HepG2 (cell line): Measurements from ENCODE around the gene PLCG1. TPM values are rescaled to one million over a fixed set of nuclear protein-coding genes. Genes with fewer than 3 reads are reported as not detected.
A peak's percentile ranks its signal among the peaks of the same experiment; 100 is the strongest.

ENCODE experiments used
- FOXJ3 ChIP-seq: sonication (generic); formaldehyde crosslinking; IDR thresholded peaks from 2 replicates; pipeline ENCODE4 v1.4.0; 2020; ENCODE audit warnings: missing genetic modification reagents, mild to moderate bottlenecking, borderline replicate concordance
- KMT2B ChIP-seq: IDR thresholded peaks from 2 replicates; pipeline ENCODE4 v1.6.1; 2016; ENCODE audit warnings: missing genetic modification reagents, missing compliant biosample characterization
- NFIC ChIP-seq: IDR thresholded peaks from 2 replicates; pipeline ENCODE4 v1.6.1; 2012; ENCODE audit warnings: mild to moderate bottlenecking, low read length, inconsistent platforms
- NFKBIZ ChIP-seq: IDR thresholded peaks from 2 replicates; pipeline ENCODE4 v1.6.1; 2018; ENCODE audit warnings: missing genetic modification reagents, missing compliant biosample characterization
- PAWR ChIP-seq: sonication (generic); formaldehyde crosslinking; IDR thresholded peaks from 2 replicates; pipeline ENCODE4 v1.4.0; 2020; ENCODE audit warnings: missing genetic modification reagents, mild to moderate bottlenecking, borderline replicate concordance
- POLR2AphosphoS5 ChIP-seq: IDR thresholded peaks from 2 replicates; pipeline ENCODE4 v1.6.1; 2012; ENCODE audit warnings: low read depth, low read length
- RNF2 ChIP-seq: fragments of 450-650 bp; conservative IDR thresholded peaks from 2 replicates; pipeline ENCODE4 v1.6.1; 2016; ENCODE audit warnings: low read depth
- STAG1 ChIP-seq: sonication (generic); formaldehyde crosslinking; IDR thresholded peaks from 2 replicates; pipeline ENCODE4 v1.4.0; 2020; ENCODE audit warnings: missing genetic modification reagents
- TBP ChIP-seq: sonication (generic); formaldehyde crosslinking; IDR thresholded peaks from 2 replicates; pipeline ENCODE4 v1.5.0; 2020; ENCODE audit warnings: missing genetic modification reagents
- ZBTB7B ChIP-seq: sonication (generic); formaldehyde crosslinking; IDR thresholded peaks from 2 replicates; pipeline ENCODE4 v1.4.0; 2020; ENCODE audit warnings: missing genetic modification reagents
- ZKSCAN1 ChIP-seq: fragments of 150-350 bp; IDR thresholded peaks from 2 replicates; pipeline ENCODE4 v1.6.1; 2014; ENCODE audit warnings: low read length
- ZNF17 ChIP-seq: sonication (generic); formaldehyde crosslinking; IDR thresholded peaks from 2 replicates; pipeline ENCODE4 v1.5.0; 2020; ENCODE audit warnings: mild to moderate bottlenecking, missing genetic modification reagents
- ZNF20 ChIP-seq: sonication (generic); formaldehyde crosslinking; IDR thresholded peaks from 2 replicates; pipeline ENCODE4 v1.4.0; 2020; ENCODE audit warnings: mild to moderate bottlenecking, moderate library complexity, missing genetic modification reagents
- ZNF343 ChIP-seq: sonication (generic); formaldehyde crosslinking; IDR thresholded peaks from 2 replicates; pipeline ENCODE4 v1.4.0; 2020; ENCODE audit warnings: mild to moderate bottlenecking, missing genetic modification reagents
- ZNF562 ChIP-seq: sonication (generic); formaldehyde crosslinking; IDR thresholded peaks from 2 replicates; pipeline ENCODE4 v1.8.0; 2022; ENCODE audit warnings: missing genetic modification reagents, borderline replicate concordance
- ZNF572 ChIP-seq: sonication (generic); formaldehyde crosslinking; IDR thresholded peaks from 2 replicates; pipeline ENCODE4 v1.5.1; 2020; ENCODE audit warnings: mild to moderate bottlenecking, missing genetic modification reagents
- ZNF780A ChIP-seq: sonication (generic); formaldehyde crosslinking; IDR thresholded peaks from 2 replicates; pipeline ENCODE4 v1.8.0; 2022; ENCODE audit warnings: mild to moderate bottlenecking, missing genetic modification reagents, moderate library complexity
- ZNF839 ChIP-seq: sonication (generic); formaldehyde crosslinking; IDR thresholded peaks from 2 replicates; pipeline ENCODE4 v1.4.0; 2020; ENCODE audit warnings: missing genetic modification reagents, mild to moderate bottlenecking, borderline replicate concordance
- polyA plus RNA-seq, 8 experiments: library from polyadenylated mRNA; depleted of rRNA in 3 of 8; stranded (reverse) in 7 of 8; unstranded in 1 of 8; fragments of >200 nt; fragmentation: Illumina TruSeq in 4 of 8; extraction: Trizol in 4 of 8; gene quantifications; 2 replicates each; pipeline versions ENCODE4 v1.2.1 to v1.2.3, GENCODE V29; 2011 to 2016; ENCODE audit warnings: low read depth in 4 of 8, missing spikeins in 1 of 8, mixed read lengths in 1 of 8; ENCODE audit not compliant: insufficient read depth in 1 of 8
- total RNA-seq, 5 experiments: library from RNA; depleted of rRNA; stranded (reverse); fragments of >200 nt; fragmentation: Illumina TruSeq; extraction: Trizol; gene quantifications; 2 replicates each; pipeline ENCODE4 v1.2.3, GENCODE V29; 2016; ENCODE audit warnings: low read depth in 1 of 5
- TF ChIP-seq, protein P1 (sequence below): sonication (generic); formaldehyde crosslinking; IDR thresholded peaks from 2 replicates; pipeline ENCODE4 v1.5.1; 2020; ENCODE audit warnings: mild to moderate bottlenecking, missing genetic modification reagents, moderate library complexity
- TF ChIP-seq, protein P2 (sequence below): sonication (generic); formaldehyde crosslinking; IDR thresholded peaks from 2 replicates; pipeline ENCODE4 v1.4.0; 2020; ENCODE audit warnings: mild to moderate bottlenecking, missing genetic modification reagents
- TF ChIP-seq, protein P3 (sequence below): sonication (generic); formaldehyde crosslinking; IDR thresholded peaks from 2 replicates; pipeline ENCODE4 v1.9.0; 2021; ENCODE audit warnings: missing genetic modification reagents, borderline replicate concordance
- TF ChIP-seq, protein P4 (sequence below): sonication (generic); formaldehyde crosslinking; IDR thresholded peaks from 2 replicates; pipeline ENCODE4 v1.4.0; 2020; ENCODE audit warnings: missing genetic modification reagents, mild to moderate bottlenecking, borderline replicate concordance

The PLCG1 gene
- total and polyA plus RNA-seq, 2 of the 13 experiments (the other 11 are each of a cell fraction or from before 2014, with no cell fraction given) = 85.3 to 158 TPM

DNA sequence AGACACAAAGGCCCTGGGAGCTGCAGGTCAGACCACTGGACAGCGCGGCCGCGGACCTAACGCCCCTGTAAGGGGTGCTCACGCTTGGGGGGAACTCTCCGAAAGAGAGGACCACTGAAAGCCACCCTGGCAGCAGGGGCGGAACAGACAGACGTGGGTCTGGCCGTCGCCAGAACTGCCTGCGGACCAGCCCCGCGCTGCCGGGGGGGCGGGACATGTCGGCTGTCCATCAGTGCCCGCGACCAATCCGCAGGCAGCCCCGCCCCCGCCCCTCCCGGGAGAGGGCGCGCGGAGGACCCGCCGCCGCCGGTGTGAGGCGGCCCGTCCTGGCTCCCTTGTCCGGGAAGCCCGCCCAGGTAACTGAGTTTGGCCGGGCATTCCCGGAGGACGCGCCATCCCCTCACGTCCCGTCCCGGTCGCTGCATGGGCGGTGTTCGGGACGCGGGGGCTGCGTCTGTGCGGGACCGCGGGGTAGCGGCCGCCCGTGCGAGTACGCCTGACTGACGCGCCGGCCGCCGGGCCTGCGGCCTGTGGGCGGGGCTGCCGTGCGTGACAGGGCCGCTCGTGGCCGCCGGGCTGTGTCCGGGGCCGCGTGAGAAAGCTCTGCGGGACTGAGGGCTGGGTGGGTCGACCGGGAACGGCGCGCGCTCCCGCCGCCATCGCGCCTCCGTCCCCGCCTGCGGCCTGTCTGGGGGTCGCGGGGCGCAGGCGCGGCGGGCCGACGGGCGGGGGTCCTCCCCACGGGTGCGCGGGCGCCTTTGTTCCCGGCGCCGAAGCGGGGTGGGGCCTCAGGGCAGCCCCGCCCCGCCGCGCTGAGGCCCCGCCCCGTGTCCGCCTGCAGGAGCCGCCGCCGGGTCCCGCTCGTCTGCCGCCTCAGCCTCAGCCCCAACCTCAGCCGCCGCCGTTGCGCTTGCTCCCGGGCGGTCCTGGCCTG lies at the start of gene PLCG1 (continued):
- TF ChIP-seq ZNF839 (CRISPR knock-in tag) (0 out of 2 replicates have a peak, but pooled peaks have one; percentile 28), FOXJ3 (CRISPR knock-in tag) (peak; percentile 45; the same call in 1 of the 2 replicates), PAWR (CRISPR knock-in tag) (no peak), NFKBIZ (no peak), ZKSCAN1 (no peak), ZBTB7B (peak; percentile 48), POLR2AphosphoS5 (peak; percentile 80), ZNF780A (CRISPR knock-in tag) (no peak), KMT2B (CRISPR knock-in tag) (peak; percentile 38), ZNF562 (CRISPR knock-in tag) (no peak), NFIC (no peak), TBP (CRISPR knock-in tag) (peak; percentile 90; the same call in 1 of the 2 replicates), RNF2 (peak; percentile 73), ZNF17 (no peak), ZNF572 (CRISPR knock-in tag) (peak; percentile 6; the same call in 1 of the 2 replicates), ZNF20 (CRISPR knock-in tag) (no peak), ZNF343 (CRISPR knock-in tag) (peak; percentile 86), STAG1 (no peak; the same call in 1 of the 2 replicates)
- TF ChIP-seq, protein P1, sequence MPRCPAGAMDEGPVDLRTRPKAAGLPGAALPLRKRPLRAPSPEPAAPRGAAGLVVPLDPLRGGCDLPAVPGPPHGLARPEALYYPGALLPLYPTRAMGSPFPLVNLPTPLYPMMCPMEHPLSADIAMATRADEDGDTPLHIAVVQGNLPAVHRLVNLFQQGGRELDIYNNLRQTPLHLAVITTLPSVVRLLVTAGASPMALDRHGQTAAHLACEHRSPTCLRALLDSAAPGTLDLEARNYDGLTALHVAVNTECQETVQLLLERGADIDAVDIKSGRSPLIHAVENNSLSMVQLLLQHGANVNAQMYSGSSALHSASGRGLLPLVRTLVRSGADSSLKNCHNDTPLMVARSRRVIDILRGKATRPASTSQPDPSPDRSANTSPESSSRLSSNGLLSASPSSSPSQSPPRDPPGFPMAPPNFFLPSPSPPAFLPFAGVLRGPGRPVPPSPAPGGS (CRISPR knock-in tag) = peak; percentile 69; the same call in 1 of the 2 replicates
- TF ChIP-seq, protein P2, sequence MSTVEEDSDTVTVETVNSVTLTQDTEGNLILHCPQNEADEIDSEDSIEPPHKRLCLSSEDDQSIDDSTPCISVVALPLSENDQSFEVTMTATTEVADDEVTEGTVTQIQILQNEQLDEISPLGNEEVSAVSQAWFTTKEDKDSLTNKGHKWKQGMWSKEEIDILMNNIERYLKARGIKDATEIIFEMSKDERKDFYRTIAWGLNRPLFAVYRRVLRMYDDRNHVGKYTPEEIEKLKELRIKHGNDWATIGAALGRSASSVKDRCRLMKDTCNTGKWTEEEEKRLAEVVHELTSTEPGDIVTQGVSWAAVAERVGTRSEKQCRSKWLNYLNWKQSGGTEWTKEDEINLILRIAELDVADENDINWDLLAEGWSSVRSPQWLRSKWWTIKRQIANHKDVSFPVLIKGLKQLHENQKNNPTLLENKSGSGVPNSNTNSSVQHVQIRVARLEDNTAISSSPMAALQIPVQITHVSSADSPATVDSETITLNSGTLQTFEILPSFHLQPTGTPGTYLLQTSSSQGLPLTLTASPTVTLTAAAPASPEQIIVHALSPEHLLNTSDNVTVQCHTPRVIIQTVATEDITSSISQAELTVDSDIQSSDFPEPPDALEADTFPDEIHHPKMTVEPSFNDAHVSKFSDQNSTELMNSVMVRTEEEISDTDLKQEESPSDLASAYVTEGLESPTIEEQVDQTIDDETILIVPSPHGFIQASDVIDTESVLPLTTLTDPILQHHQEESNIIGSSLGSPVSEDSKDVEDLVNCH (CRISPR knock-in tag) = no peak
- TF ChIP-seq, protein P3, sequence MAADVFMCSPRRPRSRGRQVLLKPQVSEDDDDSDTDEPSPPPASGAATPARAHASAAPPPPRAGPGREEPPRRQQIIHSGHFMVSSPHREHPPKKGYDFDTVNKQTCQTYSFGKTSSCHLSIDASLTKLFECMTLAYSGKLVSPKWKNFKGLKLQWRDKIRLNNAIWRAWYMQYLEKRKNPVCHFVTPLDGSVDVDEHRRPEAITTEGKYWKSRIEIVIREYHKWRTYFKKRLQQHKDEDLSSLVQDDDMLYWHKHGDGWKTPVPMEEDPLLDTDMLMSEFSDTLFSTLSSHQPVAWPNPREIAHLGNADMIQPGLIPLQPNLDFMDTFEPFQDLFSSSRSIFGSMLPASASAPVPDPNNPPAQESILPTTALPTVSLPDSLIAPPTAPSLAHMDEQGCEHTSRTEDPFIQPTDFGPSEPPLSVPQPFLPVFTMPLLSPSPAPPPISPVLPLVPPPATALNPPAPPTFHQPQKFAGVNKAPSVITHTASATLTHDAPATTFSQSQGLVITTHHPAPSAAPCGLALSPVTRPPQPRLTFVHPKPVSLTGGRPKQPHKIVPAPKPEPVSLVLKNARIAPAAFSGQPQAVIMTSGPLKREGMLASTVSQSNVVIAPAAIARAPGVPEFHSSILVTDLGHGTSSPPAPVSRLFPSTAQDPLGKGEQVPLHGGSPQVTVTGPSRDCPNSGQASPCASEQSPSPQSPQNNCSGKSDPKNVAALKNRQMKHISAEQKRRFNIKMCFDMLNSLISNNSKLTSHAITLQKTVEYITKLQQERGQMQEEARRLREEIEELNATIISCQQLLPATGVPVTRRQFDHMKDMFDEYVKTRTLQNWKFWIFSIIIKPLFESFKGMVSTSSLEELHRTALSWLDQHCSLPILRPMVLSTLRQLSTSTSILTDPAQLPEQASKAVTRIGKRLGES (CRISPR knock-in tag) = peak; percentile 72; the same call in 1 of the 2 replicates
- TF ChIP-seq, protein P4, sequence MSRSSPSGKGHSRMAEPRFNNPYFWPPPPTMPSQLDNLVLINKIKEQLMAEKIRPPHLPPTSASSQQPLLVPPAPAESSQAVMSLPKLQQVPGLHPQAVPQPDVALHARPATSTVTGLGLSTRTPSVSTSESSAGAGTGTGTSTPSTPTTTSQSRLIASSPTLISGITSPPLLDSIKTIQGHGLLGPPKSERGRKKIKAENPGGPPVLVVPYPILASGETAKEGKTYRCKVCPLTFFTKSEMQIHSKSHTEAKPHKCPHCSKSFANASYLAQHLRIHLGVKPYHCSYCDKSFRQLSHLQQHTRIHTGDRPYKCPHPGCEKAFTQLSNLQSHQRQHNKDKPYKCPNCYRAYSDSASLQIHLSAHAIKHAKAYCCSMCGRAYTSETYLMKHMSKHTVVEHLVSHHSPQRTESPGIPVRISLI (CRISPR knock-in tag) = no peak
